Activated CD4-positive, alpha-beta T cell treated with anti-CD3 and anti-CD28 coated beads for 1 hour (primary cell): ENCODE measurements around the gene STS.
"Not testable (repeated sequence)": the region's sequence is repeated elsewhere in the genome, so short reads cannot be mapped to it uniquely, and the experiment has no call there.

Experiments
- DNase-seq: peaks from one replicate; pipeline ENCODE4 v3.0.0-alpha.2; 2020

STS gene

DNA sequence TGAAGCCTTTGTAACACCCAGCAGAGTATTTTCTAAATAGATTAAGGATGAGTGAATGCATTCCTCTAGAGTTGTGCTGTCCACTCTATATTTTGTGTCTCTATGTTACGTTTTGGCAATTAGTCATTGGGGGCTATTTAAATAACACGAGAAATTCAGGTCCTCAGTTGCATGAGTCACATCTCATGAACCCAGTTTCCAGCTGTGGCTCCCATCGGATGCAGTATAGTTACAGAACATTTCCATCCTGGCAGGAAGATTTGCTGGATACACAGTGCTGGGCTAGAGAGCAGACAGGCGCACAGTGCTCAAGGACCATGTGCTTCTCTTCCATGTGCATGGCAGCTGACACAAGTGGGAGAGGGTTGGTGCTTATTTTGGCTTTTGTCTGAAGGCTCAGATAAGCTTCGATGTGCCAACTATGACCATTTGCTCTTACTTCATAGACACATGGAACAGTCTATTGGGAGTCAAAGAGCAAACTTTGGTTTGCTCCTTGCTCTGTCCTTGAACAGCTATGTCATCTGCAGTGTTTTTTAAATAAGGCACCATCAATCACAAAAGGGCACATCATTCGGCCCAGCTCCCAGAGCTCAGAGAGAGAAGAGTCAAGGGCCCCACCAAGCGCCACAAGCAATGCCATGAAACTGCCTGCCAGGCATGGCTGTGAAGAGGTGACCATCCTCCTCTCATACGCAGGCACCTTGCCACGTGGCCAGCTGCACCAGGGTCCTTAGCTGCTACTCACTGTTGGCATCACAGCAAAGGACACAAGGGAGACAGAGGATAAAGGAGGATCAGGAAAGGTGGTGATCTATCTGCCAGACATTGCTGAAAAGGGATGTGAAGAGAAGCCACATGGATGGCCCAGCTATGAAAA, 8.1 kb upstream of the STS start:
- no peak for DNase-seq

DNA sequence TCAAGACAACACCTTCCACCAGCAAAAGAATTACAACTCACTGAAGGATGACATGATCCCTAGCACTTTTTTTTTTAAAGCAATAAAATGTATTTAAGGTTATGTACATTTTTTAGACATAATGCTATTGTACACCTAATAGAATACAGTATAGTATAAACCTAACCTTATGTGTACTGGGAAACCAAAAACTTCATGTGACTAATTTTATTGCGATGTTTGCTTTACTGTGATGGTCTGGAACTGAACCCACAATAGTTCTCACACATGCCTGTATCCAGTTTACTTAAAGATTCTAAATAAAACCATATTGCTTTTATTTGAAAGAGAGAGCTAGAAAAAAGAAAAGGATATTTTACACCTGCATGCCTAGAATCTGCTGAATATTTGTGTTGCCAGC, 4.4 kb upstream of the STS start:
- DNase-seq, result no peak

DNA sequence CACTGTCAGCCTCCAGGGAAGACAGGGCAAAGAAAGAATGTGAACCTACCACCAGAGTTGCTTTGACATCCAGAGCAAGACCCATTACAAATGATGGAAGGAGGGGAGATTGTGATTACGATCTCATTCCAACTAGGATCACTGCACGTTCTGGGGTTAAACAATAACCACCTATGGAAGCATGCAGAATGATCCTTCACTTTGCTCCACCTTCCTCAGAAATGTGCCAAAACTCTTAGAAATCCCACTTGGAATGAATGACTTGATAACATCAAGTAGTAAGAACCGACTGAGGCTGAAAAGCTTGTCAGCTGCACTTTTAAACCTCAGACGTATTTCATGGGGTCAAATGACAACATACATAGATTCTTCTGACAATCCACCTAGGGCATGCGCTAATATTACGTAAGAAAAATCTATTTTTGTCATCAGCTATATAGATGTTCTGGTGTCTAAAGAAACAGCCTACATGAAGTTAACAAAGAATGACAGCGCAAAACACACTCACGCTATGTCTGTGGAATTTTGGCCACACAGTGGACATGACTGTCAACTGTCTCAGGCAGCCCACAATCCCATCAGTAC, 3.5 kb upstream of the STS start:
- DNase-seq, result no peak

DNA sequence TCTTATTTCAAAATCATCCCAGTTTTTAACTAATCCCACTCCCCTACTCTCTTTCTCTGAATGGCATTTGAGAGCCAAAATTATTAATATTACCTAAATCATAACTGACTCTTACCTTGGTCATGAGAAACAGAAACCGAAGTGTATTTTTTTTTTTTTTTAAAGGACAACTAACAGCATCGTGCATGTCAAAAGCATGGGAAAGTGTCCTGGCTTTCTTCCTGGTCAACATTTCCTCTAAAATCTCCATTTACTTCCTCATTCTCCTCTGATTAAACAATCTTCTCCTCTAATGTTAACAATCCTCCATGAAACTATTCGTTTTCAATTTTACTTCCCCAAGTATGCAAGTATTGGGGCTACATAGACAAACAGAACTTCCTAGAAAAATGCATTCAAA, 2.1 kb upstream of the STS start:
- DNase-seq, result no peak

DNA sequence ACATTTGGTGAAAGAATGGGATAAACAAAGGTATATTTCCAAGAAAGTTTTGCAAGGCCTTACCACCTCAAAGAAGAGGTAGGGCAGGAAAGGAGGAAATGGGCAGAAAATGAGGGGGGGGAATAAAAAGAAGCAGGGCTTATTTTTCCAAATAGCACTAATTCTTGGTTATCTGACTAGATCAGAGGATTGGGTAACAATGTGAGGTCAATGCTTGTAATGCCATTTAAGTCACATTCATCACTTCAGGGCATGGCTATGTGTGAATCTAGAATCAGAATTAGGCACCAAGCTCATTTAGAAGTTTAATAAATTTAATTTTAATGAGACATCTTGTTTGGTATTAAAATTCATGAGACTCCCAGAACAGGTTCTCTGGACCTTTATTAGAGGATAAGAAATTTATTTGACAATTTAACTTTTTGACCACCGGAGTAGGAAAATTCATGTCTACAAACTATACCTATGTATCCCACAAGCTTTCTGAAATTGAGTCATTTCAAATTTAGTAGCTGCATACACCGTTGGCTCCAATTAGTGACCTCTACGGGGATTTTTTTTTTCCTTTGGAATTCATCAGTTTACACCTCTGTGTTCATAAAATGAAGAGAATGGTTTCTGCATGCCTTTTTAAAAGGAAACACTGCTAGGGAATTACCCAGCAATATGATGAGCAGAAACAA, 1.4 kb upstream of the STS start:
- DNase-seq, result no peak

DNA sequence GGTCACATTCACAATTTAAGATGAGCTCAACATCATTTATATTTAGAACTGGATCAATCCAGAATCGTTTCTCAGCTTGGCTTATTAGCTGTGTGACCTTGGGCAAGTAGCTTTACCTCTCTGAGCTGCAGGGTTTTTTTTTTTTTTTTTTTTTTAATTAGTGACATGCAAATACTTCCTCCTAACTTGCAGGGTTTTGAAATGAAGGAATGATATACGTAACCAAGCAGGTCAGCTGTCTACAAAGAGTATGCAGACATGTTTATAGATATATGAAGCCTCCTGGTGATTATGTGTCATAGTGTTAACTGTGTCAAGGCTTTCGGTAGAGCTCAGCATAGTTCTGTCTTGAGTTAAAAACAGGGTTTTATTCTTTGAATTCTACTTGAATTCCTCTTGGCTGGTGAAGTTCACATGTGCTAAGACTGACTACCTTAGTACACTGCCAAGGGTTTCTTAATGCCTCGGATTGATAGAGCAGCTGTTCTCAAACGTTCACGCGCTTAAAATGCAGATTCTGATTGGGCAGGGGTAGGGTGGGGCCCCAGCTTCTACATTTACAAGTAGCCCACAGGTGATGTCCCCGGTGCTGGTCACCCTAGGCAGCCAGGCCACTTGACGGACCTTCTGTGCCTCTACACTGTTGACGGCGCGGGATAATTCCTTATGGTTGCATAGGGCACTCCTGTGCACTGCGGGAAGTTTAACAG, 654 bp upstream of the STS start:
- no peak for DNase-seq

DNA sequence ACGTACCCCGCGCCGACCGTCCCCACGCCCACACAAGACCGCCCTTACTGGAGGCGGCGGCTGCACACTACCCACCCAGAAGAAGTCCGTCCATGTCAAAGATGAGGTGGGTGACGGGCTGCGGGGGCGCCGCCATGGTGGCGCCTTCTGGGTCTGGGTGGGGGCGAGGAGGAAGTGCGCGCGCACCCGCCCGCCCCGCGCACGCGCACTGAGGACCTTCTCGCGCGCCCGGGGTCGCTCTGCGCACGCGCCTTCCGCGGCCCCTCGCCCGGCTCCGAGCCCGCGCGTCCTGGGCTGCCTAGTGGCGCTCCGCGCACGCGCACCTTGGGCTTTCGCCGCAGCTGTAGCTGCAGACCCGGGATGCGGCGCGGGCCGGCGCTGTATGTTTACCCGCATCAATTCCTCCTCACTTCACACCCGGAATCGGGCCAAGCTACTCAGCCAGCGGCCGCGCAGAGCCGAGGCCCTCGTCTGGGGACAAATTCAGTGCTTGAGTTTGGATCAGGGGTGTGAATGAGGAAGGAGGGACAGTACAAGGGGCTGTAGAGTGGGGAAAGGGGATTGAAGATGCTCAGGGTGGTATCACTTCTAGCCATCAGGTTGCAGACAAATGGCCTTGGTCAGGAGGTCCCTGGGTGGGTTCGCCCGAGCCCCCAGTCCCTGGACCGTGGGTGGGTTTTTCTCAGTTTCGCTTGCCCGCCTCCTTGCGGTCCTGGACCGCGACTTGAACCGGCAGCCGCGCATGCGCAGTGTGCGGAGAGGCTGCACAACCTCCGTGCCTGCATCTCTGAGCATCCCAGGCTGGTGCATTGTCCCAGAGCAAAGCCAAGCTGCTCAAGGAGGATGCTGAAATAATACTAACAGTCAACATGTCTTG, 704 bp downstream of the STS start, which contains the start of gene PUDP:
TSS of gene PUDP (minus strand) at position 176 of the 877 bp plus-strand sequence. CDS start at position 136, 40 bp downstream.
- peak; percentile 77 for DNase-seq

DNA sequence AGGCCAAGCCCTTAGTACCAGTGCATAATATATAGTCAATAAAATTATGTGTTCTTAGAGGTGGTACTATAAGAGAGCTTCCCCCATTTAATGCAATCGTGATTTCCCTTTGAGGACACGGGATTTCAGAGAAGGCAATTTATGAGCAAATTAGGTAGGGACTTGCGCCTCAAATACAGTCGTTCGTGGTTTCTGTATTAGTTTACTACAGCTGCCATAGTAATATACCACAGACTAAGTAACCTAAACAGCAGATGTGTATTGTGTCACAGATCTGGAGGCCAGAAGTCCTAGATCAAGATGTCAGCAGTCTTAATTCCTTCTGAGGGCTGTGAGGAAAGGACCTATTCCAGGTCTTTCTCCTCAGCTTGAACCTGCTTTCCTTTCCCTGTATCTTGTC, 1.9 kb downstream of the STS start:
- no peak for DNase-seq

DNA sequence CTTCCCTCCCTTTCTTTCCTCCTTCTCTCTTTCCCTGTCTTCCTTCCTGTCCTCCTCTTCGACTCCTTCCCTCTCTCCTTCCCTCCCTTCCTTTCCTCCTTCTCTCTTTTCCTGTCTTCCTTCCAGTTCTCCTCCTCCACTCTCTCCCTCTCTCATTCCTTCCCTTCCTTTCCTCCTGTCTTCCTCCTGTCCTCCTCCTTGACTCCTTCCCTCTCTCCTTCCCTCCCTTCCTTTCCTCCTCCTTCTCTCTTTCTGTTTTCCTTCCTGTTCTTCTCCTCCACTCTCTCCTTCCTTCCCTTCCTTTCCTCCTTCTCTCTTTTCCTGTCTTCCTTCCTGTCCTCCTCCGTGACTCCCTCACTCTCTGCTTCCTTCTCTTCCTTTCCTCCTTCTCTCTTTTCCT, 5.7 kb downstream of the STS start:
- DNase-seq, result no peak

DNA sequence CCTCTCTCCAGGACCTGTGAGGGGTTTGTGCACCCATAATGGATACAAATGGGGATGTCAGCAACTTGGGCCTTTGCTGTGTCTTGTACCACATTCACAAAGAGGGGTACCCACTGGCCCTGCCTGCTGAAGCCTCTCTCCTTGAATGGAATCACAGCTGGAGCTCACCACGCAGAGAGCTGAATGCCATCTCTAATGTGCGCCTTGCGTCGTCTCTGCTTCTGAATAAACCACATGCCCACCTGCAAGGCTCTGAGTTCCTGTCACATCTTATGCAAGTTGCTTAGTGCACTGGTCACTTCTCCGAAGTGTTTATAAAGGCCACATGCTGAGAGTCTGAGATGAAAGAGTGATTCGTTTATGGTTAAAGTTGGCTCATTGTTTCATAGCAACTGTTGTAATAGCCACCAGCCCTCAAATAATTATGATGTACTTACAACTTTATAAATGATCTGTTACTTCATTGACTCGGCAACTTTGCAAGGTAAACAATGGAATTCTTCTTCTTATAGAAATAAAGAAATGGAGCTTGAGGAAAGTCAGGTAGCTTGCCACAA, 6.6 kb downstream of the STS start:
- DNase-seq, result no peak

DNA sequence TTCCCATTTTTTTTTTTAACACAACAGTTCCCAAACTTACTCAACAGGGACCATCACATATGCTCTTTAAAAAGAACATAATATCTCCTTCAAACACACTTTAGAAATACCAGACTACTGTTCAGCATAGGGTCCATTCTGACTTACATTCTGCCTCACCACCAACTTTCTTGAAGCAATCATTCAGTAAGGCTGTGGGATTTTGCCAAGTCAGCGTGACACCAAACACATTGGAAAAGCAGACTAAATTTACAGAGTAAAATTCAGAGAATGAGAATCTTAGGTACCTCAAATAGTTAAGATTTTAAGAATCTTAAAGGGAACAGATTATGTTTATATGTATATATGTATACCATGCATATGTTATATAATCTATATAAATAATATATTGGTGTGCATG, 7.7 kb downstream of the STS start:
- no peak for DNase-seq

DNA sequence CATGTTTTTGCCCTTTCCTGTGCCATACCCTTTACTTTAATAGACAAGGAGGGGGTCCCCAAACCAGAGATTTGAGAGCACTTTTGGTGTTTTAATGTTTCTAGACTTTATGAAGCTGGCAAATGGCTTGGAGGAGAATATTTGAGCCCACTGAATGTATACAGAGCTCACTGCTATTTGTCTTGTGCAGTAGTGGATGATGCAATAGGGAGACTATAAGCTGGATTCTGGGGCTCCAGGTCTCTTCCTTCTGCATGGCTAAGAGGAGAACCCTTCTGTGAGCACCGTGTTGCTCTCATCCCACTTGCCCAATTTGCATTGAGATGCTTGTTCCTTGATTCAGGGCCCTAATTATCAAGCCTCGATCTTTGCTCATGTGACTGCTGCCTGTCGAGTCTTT, 9.4 kb downstream of the STS start:
- DNase-seq, result no peak

DNA sequence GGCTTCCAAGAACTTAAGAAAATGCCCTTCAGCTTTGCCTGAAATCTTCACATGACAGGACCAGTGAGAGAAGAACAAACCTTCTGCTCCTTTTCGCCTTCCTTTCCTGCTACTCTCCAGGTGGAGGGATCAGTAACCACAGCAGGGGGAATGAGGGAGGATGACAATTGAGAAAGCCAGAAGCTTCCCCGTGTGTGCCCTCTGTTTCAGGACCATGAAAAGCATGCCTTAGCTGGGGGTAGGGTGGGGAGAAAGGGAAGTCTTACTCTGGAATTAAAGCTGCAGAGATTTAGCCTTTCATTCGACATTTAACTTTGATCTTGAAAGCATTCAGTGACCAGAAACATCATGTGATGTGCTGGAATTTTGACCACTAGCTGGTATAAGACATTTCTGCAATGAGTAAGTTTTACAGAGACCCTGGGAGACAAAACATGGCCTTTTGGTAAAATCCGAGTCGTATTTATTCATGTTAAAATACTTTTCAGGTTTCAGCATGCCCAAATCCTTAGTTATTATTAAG, 11.0 kb downstream of the STS start:
- no peak for DNase-seq

DNA sequence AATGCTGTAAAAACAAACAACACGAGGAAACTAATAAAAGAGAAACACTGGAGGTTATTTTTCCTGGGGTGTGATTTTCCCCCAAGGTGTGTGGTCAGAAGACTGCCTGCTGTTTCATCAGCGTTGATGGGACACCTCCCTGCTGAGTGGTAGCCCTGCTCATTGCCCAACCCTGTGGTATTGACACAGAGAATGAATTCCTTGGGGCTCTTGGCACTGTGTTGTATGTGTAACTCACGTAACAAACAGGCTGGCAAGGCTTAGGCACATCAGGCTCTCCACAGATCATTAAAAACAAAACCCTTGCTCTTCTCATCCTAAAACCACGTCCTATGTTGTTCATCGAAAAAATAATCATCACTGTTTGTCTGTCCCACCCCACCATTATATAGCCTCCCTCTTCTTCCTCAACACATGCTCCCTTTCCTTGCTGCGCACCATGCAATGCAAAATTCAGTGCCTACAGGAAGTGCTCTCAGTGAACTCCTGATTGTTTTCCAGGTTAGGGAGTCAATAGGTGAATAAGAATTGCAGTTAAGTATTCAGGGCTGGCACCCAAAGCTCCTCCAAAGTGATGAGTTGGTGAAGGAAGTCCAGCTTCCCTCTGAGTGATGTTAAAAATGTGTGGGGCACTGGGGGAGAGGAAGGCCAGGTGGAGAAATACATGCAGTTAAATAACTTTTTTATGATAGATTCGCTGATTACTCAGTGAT, 11.8 kb downstream of the STS start:
- DNase-seq, result no peak

DNA sequence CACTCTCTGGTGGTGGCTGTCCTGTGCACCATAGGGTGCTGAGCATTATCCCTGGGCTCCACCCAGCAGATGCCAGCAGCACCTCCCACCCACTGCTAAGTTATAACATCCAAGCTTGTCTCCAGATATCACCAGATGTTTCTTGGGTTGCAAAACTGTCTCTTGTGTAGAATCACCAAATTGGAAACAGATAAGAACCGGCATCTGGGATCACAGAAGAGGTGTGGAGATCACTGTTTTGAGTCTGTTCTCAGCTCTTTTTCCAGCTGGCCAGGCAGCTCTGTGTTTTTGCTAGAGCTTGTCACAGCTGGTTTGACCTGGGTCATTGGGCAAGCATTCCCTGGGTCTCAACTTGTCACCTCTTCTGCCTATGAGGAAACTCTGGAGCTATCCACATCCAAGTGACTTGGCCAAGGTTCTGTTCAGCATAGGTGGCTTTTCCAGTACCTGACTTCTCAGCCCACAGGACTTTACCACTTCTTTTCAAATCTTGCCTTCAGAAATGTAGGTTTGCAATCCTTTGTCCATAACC, 15.7 kb downstream of the STS start:
- DNase-seq, result no peak

DNA sequence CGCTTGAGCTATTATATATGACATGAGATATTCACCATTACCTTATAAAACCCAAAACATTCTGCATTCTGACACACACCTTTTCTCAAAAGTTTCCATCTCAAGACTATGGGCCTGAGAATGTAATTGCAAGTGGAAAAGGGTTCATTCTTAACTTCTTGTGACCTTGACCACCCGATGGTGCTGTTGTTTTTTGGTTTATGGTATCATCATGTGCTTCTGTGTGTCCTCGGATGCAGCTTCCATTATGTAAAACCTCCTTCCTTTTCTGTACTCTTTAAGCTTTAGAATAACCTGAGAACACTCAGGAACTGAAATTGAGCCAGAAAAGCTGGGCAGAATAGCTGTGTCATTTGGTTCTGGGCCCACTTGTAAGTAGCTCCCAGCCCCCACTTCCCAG, 16.7 kb downstream of the STS start:
- DNase-seq, result no peak

DNA sequence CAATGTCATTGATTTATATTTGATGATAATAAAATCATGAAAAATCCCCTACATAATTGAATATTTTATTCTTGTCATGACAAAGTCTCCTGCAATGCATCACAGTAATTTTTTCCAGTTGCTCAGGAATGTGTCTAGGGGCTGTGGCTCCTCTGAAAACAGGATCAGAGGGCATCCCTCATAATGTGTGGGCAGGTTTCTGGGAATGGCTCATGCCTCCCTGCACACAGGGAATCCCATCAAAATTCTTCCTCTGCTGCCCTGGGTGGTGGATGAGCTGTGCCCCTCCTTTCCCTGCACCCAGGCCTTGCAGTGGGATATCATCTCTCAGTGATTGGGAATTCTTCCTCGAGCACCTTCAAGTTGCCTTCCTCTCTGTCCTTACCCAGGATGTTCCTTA, 20.9 kb downstream of the STS start:
- no peak for DNase-seq

DNA sequence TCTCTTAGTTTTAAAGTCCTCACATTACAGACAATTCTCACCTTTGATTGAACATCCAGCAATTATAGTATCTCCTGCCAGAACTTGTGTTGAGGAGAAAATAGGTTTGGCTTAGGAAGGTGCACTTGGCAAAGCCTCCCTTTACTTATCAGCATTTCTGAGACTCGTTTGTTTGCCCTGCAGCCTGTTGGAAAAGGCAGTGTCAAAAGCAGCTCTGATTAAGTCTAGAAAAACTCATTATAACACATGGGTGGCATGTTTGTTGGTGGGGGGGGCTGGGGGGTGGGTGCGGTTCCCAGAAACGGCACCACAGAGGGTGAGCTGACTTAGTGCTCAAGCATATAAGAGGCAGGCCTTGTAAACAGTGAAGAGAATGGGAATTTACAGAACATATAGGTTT, 22.1 kb downstream of the STS start:
- DNase-seq, result no peak

DNA sequence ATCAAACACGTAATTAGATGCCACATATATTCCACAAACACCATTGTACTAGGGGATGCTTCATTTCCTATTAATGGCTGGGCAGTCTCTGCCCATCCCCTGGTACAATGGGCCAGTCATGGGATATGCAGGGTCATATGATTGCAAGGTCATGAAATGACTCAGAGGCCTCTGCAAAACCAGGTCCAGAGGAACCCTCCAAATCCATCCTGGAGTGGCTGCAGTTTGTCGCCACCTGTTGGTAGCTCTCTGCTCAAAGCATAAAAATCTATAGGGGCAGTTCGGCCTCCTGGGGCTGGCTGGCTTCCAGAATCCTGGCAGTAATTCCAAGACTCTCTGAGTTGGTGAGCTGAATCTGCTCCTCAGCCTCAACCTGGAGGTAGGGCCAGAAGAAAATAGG, 23.4 kb downstream of the STS start:
- peak; percentile 7 for DNase-seq

DNA sequence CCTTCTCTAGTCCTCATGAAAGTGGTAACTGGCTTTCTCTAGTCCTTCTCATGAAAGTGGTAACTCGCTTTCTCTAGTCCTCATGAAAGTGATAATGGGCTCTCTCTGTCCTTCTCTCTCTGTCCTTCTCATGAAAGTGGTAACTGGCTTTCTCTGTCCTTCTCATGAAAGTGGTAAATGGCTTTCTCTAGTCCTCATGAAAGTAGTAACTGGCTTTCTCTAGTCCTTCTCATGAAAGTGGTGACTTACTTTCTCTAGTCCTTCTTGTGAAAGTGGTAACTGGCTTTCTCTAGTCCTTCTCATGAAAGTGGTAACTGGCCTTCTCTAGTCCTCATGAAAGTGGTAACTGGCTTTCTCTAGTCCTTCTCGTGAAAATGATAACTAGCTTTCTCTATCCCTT, 31.3 kb downstream of the STS start:
- not testable (repeated sequence) for DNase-seq

DNA sequence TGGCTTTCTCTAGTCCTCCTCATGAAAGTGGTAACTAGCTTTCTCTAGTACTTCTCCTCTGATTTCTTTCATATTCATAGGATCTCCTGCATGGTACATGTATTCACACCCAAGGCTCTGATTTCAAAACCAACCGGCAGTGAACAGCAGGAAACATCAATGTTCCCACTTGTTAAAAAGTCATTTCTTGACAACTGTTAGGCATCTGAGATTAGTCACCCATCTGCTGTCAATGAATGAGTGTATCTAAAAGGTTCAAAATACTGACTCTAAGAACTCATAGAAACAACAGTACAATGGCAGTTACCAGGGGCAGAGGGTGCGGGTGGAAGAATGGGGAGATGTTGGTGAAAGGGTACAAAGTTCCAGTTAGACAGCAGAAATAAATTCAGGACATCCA, 31.9 kb downstream of the STS start:
- no peak for DNase-seq
